Measurements from ENCODE around the gene PANK4. TPM values are rescaled to one million over a fixed set of nuclear protein-coding genes. Genes with fewer than 3 reads are reported as not detected.

Gene PANK4
- polyA plus RNA-seq, 1 donor = 20.7 TPM

- Histone ChIP-seq H3K36me3 (ENCODE audit: control insufficient read depth, insufficient read depth, low read length) (no peaks in the 10 kb centered on the region), H3K9me3 (ENCODE audit: control insufficient read depth, low read depth, low read length) (peaks cover 3% of the 10 kb centered on the region), H3K27me3 (ENCODE audit: control insufficient read depth, insufficient read depth, low read length) (no peaks in the 10 kb centered on the region), H3K4me3 (ENCODE audit: low read length) (no peak overlapping the region), H3K27ac (ENCODE audit: low read length) (no peak overlapping the region), H3K4me1 (ENCODE audit: control insufficient read depth, insufficient read depth, low read length) (peaks cover 38% of the 10 kb centered on the region)
- WGBS (ENCODE audit: insufficient coverage, low lambda C conversion rate) = no CpG with 5 or more reads among the region's 13 CpGs
- DNase-seq = no peak
Measured at GRCh38 chr1:2483026-2483425, 43.4 kb downstream of the PANK4 start.

GRCh38 chr1:2482588-2482987 is 43.8 kb downstream of the PANK4 start:
- H3K4me3 ChIP-seq (ENCODE audit: low read length) = no peak overlapping the region
- peaks cover 42% of the 10 kb centered on the region for H3K4me1 ChIP-seq (ENCODE audit: control insufficient read depth, insufficient read depth, low read length)
- DNase-seq = no peak
- no peaks in the 10 kb centered on the region for H3K36me3 ChIP-seq (ENCODE audit: control insufficient read depth, insufficient read depth, low read length)
- peaks cover under 1% of the 10 kb centered on the region for H3K9me3 ChIP-seq (ENCODE audit: control insufficient read depth, low read depth, low read length)
- no peaks in the 10 kb centered on the region for H3K27me3 ChIP-seq (ENCODE audit: control insufficient read depth, insufficient read depth, low read length)
- no CpG with 5 or more reads among the region's 11 CpGs for WGBS (ENCODE audit: insufficient coverage, low lambda C conversion rate)
- H3K27ac ChIP-seq (ENCODE audit: low read length) = no peak overlapping the region

GRCh38 chr1:2481885-2482284 is 44.5 kb downstream of the PANK4 start:
- WGBS (ENCODE audit: insufficient coverage, low lambda C conversion rate) = no CpG with 5 or more reads among the region's 10 CpGs
- peak; percentile 53 to 72 for DNase-seq
- H3K4me1 ChIP-seq (ENCODE audit: control insufficient read depth, insufficient read depth, low read length) = peaks cover 49% of the 10 kb centered on the region

GRCh38 chr1:2480986-2481364 is 45.4 kb downstream of the PANK4 start:
- no peaks in the 10 kb centered on the region for H3K9me3 ChIP-seq (ENCODE audit: control insufficient read depth, low read depth, low read length)
- no peaks in the 10 kb centered on the region for H3K36me3 ChIP-seq (ENCODE audit: control insufficient read depth, insufficient read depth, low read length)
- H3K4me1 ChIP-seq (ENCODE audit: control insufficient read depth, insufficient read depth, low read length) = peaks cover 40% of the 10 kb centered on the region
- H3K27ac ChIP-seq (ENCODE audit: low read length) = peak overlapping the region; percentile 48
- no peak overlapping the region for H3K4me3 ChIP-seq (ENCODE audit: low read length)
- WGBS (ENCODE audit: insufficient coverage, low lambda C conversion rate) = no CpG with 5 or more reads among the region's 12 CpGs
- no peaks in the 10 kb centered on the region for H3K27me3 ChIP-seq (ENCODE audit: control insufficient read depth, insufficient read depth, low read length)
- DNase-seq = no peak

More at GRCh38 chr1:2481885-2482284, 44.5 kb downstream of the PANK4 start:
- no peak overlapping the region for H3K4me3 ChIP-seq (ENCODE audit: low read length)
- H3K27ac ChIP-seq (ENCODE audit: low read length) = peak overlapping the region; percentile 48
- no peaks in the 10 kb centered on the region for H3K9me3 ChIP-seq (ENCODE audit: control insufficient read depth, low read depth, low read length)
- no peaks in the 10 kb centered on the region for H3K36me3 ChIP-seq (ENCODE audit: control insufficient read depth, insufficient read depth, low read length)
- H3K27me3 ChIP-seq (ENCODE audit: control insufficient read depth, insufficient read depth, low read length) = no peaks in the 10 kb centered on the region

GRCh38 chr1:2480236-2480985 is 46.0 kb downstream of the PANK4 start:
- H3K27ac ChIP-seq (ENCODE audit: low read length) = no peak overlapping the region
- H3K36me3 ChIP-seq (ENCODE audit: control insufficient read depth, insufficient read depth, low read length) = no peaks in the 10 kb centered on the region
- H3K9me3 ChIP-seq (ENCODE audit: control insufficient read depth, low read depth, low read length) = no peaks in the 10 kb centered on the region
- no CpG with 5 or more reads among the region's 18 CpGs for WGBS (ENCODE audit: insufficient coverage, low lambda C conversion rate)
- H3K4me1 ChIP-seq (ENCODE audit: control insufficient read depth, insufficient read depth, low read length) = peaks cover 35% of the 10 kb centered on the region
- no peak overlapping the region for H3K4me3 ChIP-seq (ENCODE audit: low read length)
- no peak for DNase-seq
- no peaks in the 10 kb centered on the region for H3K27me3 ChIP-seq (ENCODE audit: control insufficient read depth, insufficient read depth, low read length)

GRCh38 chr1:2479618-2480017 is 46.8 kb downstream of the PANK4 start:
- DNase-seq = no peak
- WGBS (ENCODE audit: insufficient coverage, low lambda C conversion rate) = no CpG with 5 or more reads among the region's 28 CpGs
- Histone ChIP-seq H3K4me1 (ENCODE audit: control insufficient read depth, insufficient read depth, low read length) (peaks cover 35% of the 10 kb centered on the region), H3K9me3 (ENCODE audit: control insufficient read depth, low read depth, low read length) (no peaks in the 10 kb centered on the region), H3K27me3 (ENCODE audit: control insufficient read depth, insufficient read depth, low read length) (no peaks in the 10 kb centered on the region), H3K4me3 (ENCODE audit: low read length) (no peak overlapping the region), H3K36me3 (ENCODE audit: control insufficient read depth, insufficient read depth, low read length) (no peaks in the 10 kb centered on the region), H3K27ac (ENCODE audit: low read length) (no peak overlapping the region)

- DNase-seq = no peak
- H3K27me3 ChIP-seq (ENCODE audit: control insufficient read depth, insufficient read depth, low read length) = no peaks in the 10 kb centered on the region
- H3K36me3 ChIP-seq (ENCODE audit: control insufficient read depth, insufficient read depth, low read length) = no peaks in the 10 kb centered on the region
- no peaks in the 10 kb centered on the region for H3K9me3 ChIP-seq (ENCODE audit: control insufficient read depth, low read depth, low read length)
- no peak overlapping the region for H3K27ac ChIP-seq (ENCODE audit: low read length)
- no CpG with 5 or more reads among the region's 20 CpGs for WGBS (ENCODE audit: insufficient coverage, low lambda C conversion rate)
- H3K4me1 ChIP-seq (ENCODE audit: control insufficient read depth, insufficient read depth, low read length) = peaks cover 35% of the 10 kb centered on the region
- H3K4me3 ChIP-seq (ENCODE audit: low read length) = no peak overlapping the region
Measured at GRCh38 chr1:2479186-2479585, 47.2 kb downstream of the PANK4 start.

GRCh38 chr1:2477791-2478499 is 48.5 kb downstream of the PANK4 start:
- peaks cover 35% of the 10 kb centered on the region for H3K4me1 ChIP-seq (ENCODE audit: control insufficient read depth, insufficient read depth, low read length)
- peak overlapping the region; percentile 13 for H3K4me3 ChIP-seq (ENCODE audit: low read length)
- no peaks in the 10 kb centered on the region for H3K9me3 ChIP-seq (ENCODE audit: control insufficient read depth, low read depth, low read length)
- H3K27ac ChIP-seq (ENCODE audit: low read length) = peak overlapping the region; percentile 57
- no peaks in the 10 kb centered on the region for H3K36me3 ChIP-seq (ENCODE audit: control insufficient read depth, insufficient read depth, low read length)
- no CpG with 5 or more reads among the region's 35 CpGs for WGBS (ENCODE audit: insufficient coverage, low lambda C conversion rate)
- no peaks in the 10 kb centered on the region for H3K27me3 ChIP-seq (ENCODE audit: control insufficient read depth, insufficient read depth, low read length)
- DNase-seq = peak; percentile 79 to 90

- no CpG with 5 or more reads among the region's 12 CpGs for WGBS (ENCODE audit: insufficient coverage, low lambda C conversion rate)
- no peak for DNase-seq
- peaks cover 34% of the 10 kb centered on the region for H3K4me1 ChIP-seq (ENCODE audit: control insufficient read depth, insufficient read depth, low read length)
- no peak overlapping the region for H3K4me3 ChIP-seq (ENCODE audit: low read length)
- H3K27ac ChIP-seq (ENCODE audit: low read length) = peak overlapping the region; percentile 23
- no peaks in the 10 kb centered on the region for H3K36me3 ChIP-seq (ENCODE audit: control insufficient read depth, insufficient read depth, low read length)
- H3K9me3 ChIP-seq (ENCODE audit: control insufficient read depth, low read depth, low read length) = no peaks in the 10 kb centered on the region
- H3K27me3 ChIP-seq (ENCODE audit: control insufficient read depth, insufficient read depth, low read length) = no peaks in the 10 kb centered on the region
Measured at GRCh38 chr1:2477309-2477708, 49.1 kb downstream of the PANK4 start.

GRCh38 chr1:2476061-2476999 is 50.1 kb downstream of the PANK4 start, which contains the start of gene PLCH2:
Gene PLCH2 (plus strand): TSS chr1:2476289. CDS start chr1:2476589, 300 bp downstream.
- H3K9me3 ChIP-seq (ENCODE audit: control insufficient read depth, low read depth, low read length) = no peaks in the 10 kb centered on the region
- H3K4me3 ChIP-seq (ENCODE audit: low read length) = no peak within 1 kb of the TSS
- no peaks in the 10 kb centered on the region for H3K36me3 ChIP-seq (ENCODE audit: control insufficient read depth, insufficient read depth, low read length)
- whole genome bisulfite sequencing (ENCODE audit: insufficient coverage, low lambda C conversion rate) = no CpG with 5 or more reads among the region's 34 CpGs
- peaks cover 25% of the 10 kb centered on the region for H3K4me1 ChIP-seq (ENCODE audit: control insufficient read depth, insufficient read depth, low read length)
- H3K27me3 ChIP-seq (ENCODE audit: control insufficient read depth, insufficient read depth, low read length) = no peaks in the 10 kb centered on the region
- H3K27ac ChIP-seq (ENCODE audit: low read length) = no peak within 1 kb of the TSS
- DNase-seq = no peak
